HEK293 (cell line): Measurements from ENCODE around the gene PLEKHO2.

ENCODE experiments used
- CTCF ChIA-PET: fragments of 350-600 bp; formaldehyde crosslinking; extraction: SDS; loops from one replicate; lab custom pipeline; 2021; ENCODE audit warnings: antibody characterized with exemption; lab: Yijun Ruan, JAX
- POLR2A ChIA-PET: fragments of 300-600 bp; formaldehyde crosslinking; extraction: SDS; loops from one replicate; lab custom pipeline; 2020; ENCODE audit warnings: antibody characterized with exemption, inconsistent platforms; lab: Yijun Ruan, JAX
- H3K27ac ChIP-seq: fragments of 200-500 bp; sonication (Bioruptor generic); 2 replicates; pipeline ENCODE4 v1.5.1; 2014; ENCODE audit warnings: low read depth, low read length, control low read depth, inconsistent platforms; ENCODE audit errors: extremely low read depth
- H3K36me3 ChIP-seq, 2 experiments: fragments of 200-500 bp in 1 of 2; sonication (Bioruptor generic) in 1 of 2; 1 replicate in 1 of 2; 2 replicates in 1 of 2; pipeline ENCODE4 v1.5.1; 2014 to 2017; ENCODE audit warnings: inconsistent platforms in 2 of 2, low read length in 2 of 2; ENCODE audit not compliant: control insufficient read depth in 2 of 2, insufficient read depth in 1 of 2
- H3K4me1 ChIP-seq: fragments of 200-500 bp; sonication (Bioruptor generic); 2 replicates; pipeline ENCODE4 v1.5.1; 2014; ENCODE audit warnings: mild to moderate bottlenecking, low read length, inconsistent platforms; ENCODE audit not compliant: control insufficient read depth, insufficient read depth
- H3K4me3 ChIP-seq: 2 replicates; pipeline ENCODE4 v1.5.1; 2011; ENCODE audit warnings: low read depth, mild to moderate bottlenecking, control low read depth, low read length, moderate library complexity
- H3K9me3 ChIP-seq: fragments of 200-500 bp; sonication (Bioruptor generic); 2 replicates; pipeline ENCODE4 v1.5.1; 2014; ENCODE audit warnings: low read depth, low read length, inconsistent platforms; ENCODE audit not compliant: control insufficient read depth, insufficient read depth
- EGR2 ChIP-seq: fragments of 450-650 bp; formaldehyde crosslinking; IDR thresholded peaks from 2 replicates; pipeline ENCODE4 v1.5.1; 2016; ENCODE audit warnings: low read depth, missing biosample characterization, missing genetic modification characterization
- FEZF1 ChIP-seq: fragments of 450-650 bp; formaldehyde crosslinking; IDR thresholded peaks from 2 replicates; pipeline ENCODE4 v1.5.1; 2016; ENCODE audit warnings: missing biosample characterization, missing genetic modification characterization
- WT1 ChIP-seq: fragments of 450-650 bp; formaldehyde crosslinking; IDR thresholded peaks from 2 replicates; pipeline ENCODE4 v1.5.1; 2016; ENCODE audit warnings: missing biosample characterization, missing genetic modification characterization
- ZBTB10 ChIP-seq: fragments of 450-650 bp; formaldehyde crosslinking; IDR thresholded peaks from 2 replicates; pipeline ENCODE4 v1.5.1; 2016; ENCODE audit warnings: missing biosample characterization, missing genetic modification characterization
- ZBTB48 ChIP-seq: fragments of 450-650 bp; formaldehyde crosslinking; IDR thresholded peaks from 2 replicates; pipeline ENCODE4 v1.5.1; 2016; ENCODE audit warnings: missing biosample characterization, missing genetic modification characterization
- ZIC2 ChIP-seq: fragments of 450-650 bp; formaldehyde crosslinking; IDR thresholded peaks from 2 replicates; pipeline ENCODE4 v1.5.1; 2016; ENCODE audit warnings: missing biosample characterization, missing genetic modification characterization
- ZNF138 ChIP-seq: fragments of 450-650 bp; formaldehyde crosslinking; IDR thresholded peaks from 2 replicates; pipeline ENCODE4 v1.5.1; 2016; ENCODE audit warnings: missing biosample characterization, missing genetic modification characterization, borderline replicate concordance
- ZNF140 ChIP-seq: fragments of 450-650 bp; formaldehyde crosslinking; IDR thresholded peaks from 2 replicates; pipeline ENCODE4 v1.5.1; 2016; ENCODE audit warnings: missing biosample characterization, missing genetic modification characterization
- ZNF157 ChIP-seq: fragments of 450-650 bp; formaldehyde crosslinking; IDR thresholded peaks from 2 replicates; pipeline ENCODE4 v1.5.1; 2016; ENCODE audit warnings: missing biosample characterization, missing genetic modification characterization
- ZNF19 ChIP-seq: fragments of 450-650 bp; formaldehyde crosslinking; IDR thresholded peaks from 2 replicates; pipeline ENCODE4; 2016; ENCODE audit warnings: missing biosample characterization, missing genetic modification characterization, low read depth
- ZNF211 ChIP-seq: fragments of 450-650 bp; formaldehyde crosslinking; IDR thresholded peaks from 2 replicates; pipeline ENCODE4 v1.5.1; 2016; ENCODE audit warnings: low read depth, missing biosample characterization, missing genetic modification characterization
- ZNF221 ChIP-seq: fragments of 450-650 bp; formaldehyde crosslinking; IDR thresholded peaks from 2 replicates; pipeline ENCODE4 v1.5.1; 2017; ENCODE audit warnings: missing biosample characterization, missing genetic modification characterization, borderline replicate concordance
- ZNF266 ChIP-seq: fragments of 450-650 bp; formaldehyde crosslinking; IDR thresholded peaks from 2 replicates; pipeline ENCODE4 v1.5.1; 2016; ENCODE audit warnings: missing biosample characterization, missing genetic modification characterization, low read depth
- ZNF394 ChIP-seq: fragments of 450-650 bp; formaldehyde crosslinking; IDR thresholded peaks from 2 replicates; pipeline ENCODE4 v1.5.1; 2016; ENCODE audit warnings: missing biosample characterization, missing genetic modification characterization, mild to moderate bottlenecking, moderate library complexity, borderline replicate concordance
- ZNF549 ChIP-seq: fragments of 450-650 bp; IDR thresholded peaks from 2 replicates; pipeline ENCODE4 v1.5.1; 2018; ENCODE audit warnings: missing biosample characterization, missing genetic modification characterization, mild to moderate bottlenecking, inconsistent platforms, moderate library complexity
- ZNF558 ChIP-seq: fragments of 450-650 bp; formaldehyde crosslinking; IDR thresholded peaks from 2 replicates; pipeline ENCODE4 v1.5.1; 2016; ENCODE audit warnings: missing biosample characterization, missing genetic modification characterization
- ZNF596 ChIP-seq: fragments of 450-650 bp; IDR thresholded peaks from 2 replicates; pipeline ENCODE4 v1.5.0; 2018; ENCODE audit warnings: missing biosample characterization, mild to moderate bottlenecking, missing genetic modification characterization, moderate library complexity
- ZNF600 ChIP-seq: fragments of 450-650 bp; formaldehyde crosslinking; IDR thresholded peaks from 2 replicates; pipeline ENCODE4 v1.5.1; 2016; ENCODE audit warnings: missing biosample characterization, missing genetic modification characterization
- ZNF768 ChIP-seq: fragments of 450-650 bp; formaldehyde crosslinking; IDR thresholded peaks from 2 replicates; pipeline ENCODE4 v1.5.1; 2018; ENCODE audit warnings: missing biosample characterization, mild to moderate bottlenecking, missing genetic modification characterization
- ZNF837 ChIP-seq: fragments of 450-650 bp; formaldehyde crosslinking; IDR thresholded peaks from 2 replicates; pipeline ENCODE4 v1.5.1; 2016; ENCODE audit warnings: missing biosample characterization, missing genetic modification characterization
- TF ChIP-seq, protein P1 (sequence below): fragments of 450-650 bp; formaldehyde crosslinking; IDR thresholded peaks from 2 replicates; pipeline ENCODE4 v1.5.1; 2016; ENCODE audit warnings: missing biosample characterization, missing genetic modification characterization
- TF ChIP-seq, protein P2 (sequence below): fragments of 450-650 bp; formaldehyde crosslinking; IDR thresholded peaks from 2 replicates; pipeline ENCODE4 v1.5.1; 2017; ENCODE audit warnings: missing biosample characterization, missing genetic modification characterization

PLEKHO2 gene

DNA sequence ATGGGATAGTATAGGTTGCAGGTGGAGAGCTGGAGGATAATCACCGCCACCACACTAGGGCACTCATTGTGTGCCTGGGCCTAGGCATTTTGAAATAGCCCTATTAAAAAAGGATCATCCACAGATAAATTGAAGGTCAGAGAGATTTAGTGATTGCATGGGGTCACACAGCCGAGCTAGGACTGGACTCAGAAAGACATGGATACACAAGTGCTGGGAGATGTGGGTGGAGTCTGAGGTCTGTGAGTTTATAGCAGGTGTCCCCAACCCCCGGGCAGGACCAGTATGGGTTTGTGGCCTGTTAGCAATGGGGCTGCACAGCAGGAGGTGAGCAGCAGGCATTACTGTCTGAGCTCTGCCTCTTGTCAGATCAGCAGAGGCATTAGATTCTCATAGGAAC is 64.7 kb downstream of the PLEKHO2 start:
- ChIA-PET CTCF (interaction anchor here (0.6 kb wide), 1 partner anchor 73 kb away, joined by 3 read pairs; no protein-coding TSS in a partner anchor), POLR2A (no interaction called here)
- H3K27ac ChIP-seq, result no peak overlapping the region
- TF ChIP-seq ZBTB10 (tag by site-specific recombination) (no peak), ZNF558 (peak; percentile 95)
- H3K9me3 ChIP-seq, result no peaks in the 10 kb centered on the region
- H3K4me3 ChIP-seq, result no peak overlapping the region
- no peaks in the 10 kb centered on the region; the same call in 1 of the 2 replicates for H3K4me1 ChIP-seq
- H3K36me3 ChIP-seq, result no peaks in the 10 kb centered on the region

- CTCF ChIA-PET, result no interaction called here
- no peaks in the 10 kb centered on the region for H3K9me3 ChIP-seq
- H3K4me3 ChIP-seq, result no peak overlapping the region
- POLR2A ChIA-PET, result no interaction called here
- H3K36me3 ChIP-seq, result no peaks in the 10 kb centered on the region
- no peak for TF ChIP-seq ZNF837 (tag by site-specific recombination)
- no peak for TF ChIP-seq ZBTB48 (tag by site-specific recombination)
- TF ChIP-seq, protein P1, sequence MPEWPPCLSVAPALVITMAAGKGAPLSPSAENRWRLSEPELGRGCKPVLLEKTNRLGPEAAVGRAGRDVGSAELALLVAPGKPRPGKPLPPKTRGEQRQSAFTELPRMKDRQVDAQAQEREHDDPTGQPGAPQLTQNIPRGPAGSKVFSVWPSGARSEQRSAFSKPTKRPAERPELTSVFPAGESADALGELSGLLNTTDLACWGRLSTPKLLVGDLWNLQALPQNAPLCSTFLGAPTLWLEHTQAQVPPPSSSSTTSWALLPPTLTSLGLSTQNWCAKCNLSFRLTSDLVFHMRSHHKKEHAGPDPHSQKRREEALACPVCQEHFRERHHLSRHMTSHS (tag by site-specific recombination), result no peak
- no peak for TF ChIP-seq ZNF394
- TF ChIP-seq ZNF19 (tag by site-specific recombination), result no peak
- no peak for TF ChIP-seq ZNF600 (tag by site-specific recombination)
- TF ChIP-seq ZNF768 (tag by site-specific recombination), result no peak
- TF ChIP-seq ZNF211 (tag by site-specific recombination), result no peak
- TF ChIP-seq ZNF549, result no peak
- no peak for TF ChIP-seq ZNF157
- no peak for TF ChIP-seq FEZF1 (tag by site-specific recombination)
- TF ChIP-seq EGR2 (tag by site-specific recombination), result no peak
- TF ChIP-seq, protein P2, sequence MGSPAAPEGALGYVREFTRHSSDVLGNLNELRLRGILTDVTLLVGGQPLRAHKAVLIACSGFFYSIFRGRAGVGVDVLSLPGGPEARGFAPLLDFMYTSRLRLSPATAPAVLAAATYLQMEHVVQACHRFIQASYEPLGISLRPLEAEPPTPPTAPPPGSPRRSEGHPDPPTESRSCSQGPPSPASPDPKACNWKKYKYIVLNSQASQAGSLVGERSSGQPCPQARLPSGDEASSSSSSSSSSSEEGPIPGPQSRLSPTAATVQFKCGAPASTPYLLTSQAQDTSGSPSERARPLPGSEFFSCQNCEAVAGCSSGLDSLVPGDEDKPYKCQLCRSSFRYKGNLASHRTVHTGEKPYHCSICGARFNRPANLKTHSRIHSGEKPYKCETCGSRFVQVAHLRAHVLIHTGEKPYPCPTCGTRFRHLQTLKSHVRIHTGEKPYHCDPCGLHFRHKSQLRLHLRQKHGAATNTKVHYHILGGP, result no peak
- TF ChIP-seq ZNF596 (tag by site-specific recombination), result no peak
- no peak for TF ChIP-seq ZNF221 (tag by site-specific recombination)
- no peak for TF ChIP-seq ZNF140 (tag by site-specific recombination)
- TF ChIP-seq ZNF138 (tag by site-specific recombination), result no peak
- no peak for TF ChIP-seq WT1
- H3K27ac ChIP-seq, result no peak overlapping the region
- no peaks in the 10 kb centered on the region; the same call in 1 of the 2 replicates for H3K4me1 ChIP-seq
Measured at GRCh38 chr15:64907991-64908390, 66.3 kb downstream of the PLEKHO2 start.

DNA sequence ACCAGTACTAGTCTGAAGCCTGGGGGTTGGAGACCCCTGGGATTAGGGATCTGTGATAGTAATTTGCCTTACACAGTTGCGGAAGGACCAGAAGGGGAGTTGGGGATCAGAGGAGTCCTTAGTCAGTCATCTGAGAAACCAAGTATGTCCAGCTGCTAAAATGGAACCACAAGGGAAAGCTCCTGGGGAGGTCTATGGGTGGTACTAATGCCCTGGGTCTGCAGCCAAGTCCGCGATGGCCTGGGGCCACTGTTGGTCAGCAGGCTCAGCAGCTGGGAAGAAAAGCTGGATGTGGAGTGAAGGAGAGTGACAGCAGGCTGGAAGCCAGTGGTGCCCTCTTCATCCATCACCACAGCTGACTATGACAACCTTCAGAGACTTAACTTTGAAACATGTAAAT is 67.8 kb downstream of the PLEKHO2 start:
- ChIA-PET CTCF (no interaction called here), POLR2A (no interaction called here)
- H3K27ac ChIP-seq, result no peak overlapping the region
- TF ChIP-seq ZNF266 (tag by site-specific recombination) (no peak), ZIC2 (tag by site-specific recombination) (0 out of 2 replicates have a peak, but pooled peaks have one; percentile 6)
- no peak overlapping the region for H3K4me3 ChIP-seq
- H3K9me3 ChIP-seq, result no peaks in the 10 kb centered on the region
- H3K4me1 ChIP-seq, result no peaks in the 10 kb centered on the region
- no peaks in the 10 kb centered on the region for H3K36me3 ChIP-seq
